Memory B cell (primary cell): ENCODE measurements around the gene IGFL2.

Source experiments
- ATAC-seq: fragments of 150-1000 bp; cut with Tn5 transposase; 2 replicates; pipeline ENCODE4 v1.10.0; 2021; ENCODE audit warnings: low read depth, mild to moderate bottlenecking, moderate library complexity
- DNase-seq, 2 donors: peaks; one replicate each; pipeline ENCODE4 v3.0.0; 2022; ENCODE audit warnings: low spot score in 2 of 2
- H3K27ac Mint-ChIP-seq: one replicate; pipeline ENCODE4 v1.8.0; 2022; ENCODE audit warnings: mild to moderate bottlenecking, moderate library complexity, mixed read lengths
- H3K27me3 Mint-ChIP-seq: one replicate; pipeline ENCODE4 v1.8.0; 2022; ENCODE audit warnings: mixed read lengths
- H3K36me3 Mint-ChIP-seq: one replicate; pipeline ENCODE4 v1.8.0; 2022; ENCODE audit warnings: mild to moderate bottlenecking, mixed read lengths
- H3K4me1 Mint-ChIP-seq: one replicate; pipeline ENCODE4 v1.8.0; 2022; ENCODE audit warnings: mixed read lengths
- H3K4me3 Mint-ChIP-seq: one replicate; pipeline ENCODE4 v1.8.0; 2022; ENCODE audit warnings: mild to moderate bottlenecking, moderate library complexity, mixed read lengths
- H3K9me3 Mint-ChIP-seq: one replicate; pipeline ENCODE4 v1.8.0; 2022; ENCODE audit warnings: mixed read lengths

IGFL2 gene

DNA sequence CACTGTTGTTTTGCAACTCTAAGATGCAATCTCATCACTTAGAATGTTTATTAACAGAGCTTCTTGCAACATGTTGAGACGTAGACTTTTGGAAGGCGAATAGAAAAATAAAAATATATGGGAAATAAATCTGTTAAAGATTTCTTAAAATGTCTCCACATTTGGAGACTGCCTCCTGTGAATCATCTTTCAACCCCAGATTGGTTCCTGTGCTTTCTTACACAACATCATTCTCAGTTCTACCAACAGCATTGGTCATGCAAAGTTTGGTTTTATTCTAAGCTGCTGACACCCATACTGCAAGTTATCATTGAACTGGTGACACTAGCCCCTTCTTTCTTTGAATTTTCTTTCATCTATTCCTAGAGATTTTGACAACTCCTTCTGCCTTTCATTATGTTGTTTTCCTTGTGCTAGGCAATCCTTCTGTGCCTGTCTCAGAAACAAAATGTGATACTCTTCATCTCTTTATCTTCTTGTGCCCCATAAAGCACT lies 21.9 kb upstream of the IGFL2 start:
- H3K36me3 Mint-ChIP-seq: peaks cover 2% of the 10 kb centered on the region

GRCh38 chr19:46131485-46132143 lies 16.4 kb upstream of the IGFL2 start:
- H3K4me3 Mint-ChIP-seq: no peak overlapping the region
- ATAC-seq (no peak), DNase-seq (no peak)
- H3K27me3 Mint-ChIP-seq: peaks cover 28% of the 10 kb centered on the region
- H3K27ac Mint-ChIP-seq: no peak overlapping the region
- H3K9me3 Mint-ChIP-seq: peaks cover 4% of the 10 kb centered on the region
- H3K36me3 Mint-ChIP-seq: peaks cover 3% of the 10 kb centered on the region
- H3K4me1 Mint-ChIP-seq: no peaks in the 10 kb centered on the region

More for the DNA sequence above, 21.9 kb upstream of the IGFL2 start:
- Mint-ChIP-seq H3K4me3 (no peak overlapping the region), H3K27ac (no peak overlapping the region), H3K4me1 (no peaks in the 10 kb centered on the region), H3K9me3 (peaks cover 4% of the 10 kb centered on the region), H3K27me3 (peaks cover 19% of the 10 kb centered on the region)
- no peak for DNase-seq
- ATAC-seq: no peak

DNA sequence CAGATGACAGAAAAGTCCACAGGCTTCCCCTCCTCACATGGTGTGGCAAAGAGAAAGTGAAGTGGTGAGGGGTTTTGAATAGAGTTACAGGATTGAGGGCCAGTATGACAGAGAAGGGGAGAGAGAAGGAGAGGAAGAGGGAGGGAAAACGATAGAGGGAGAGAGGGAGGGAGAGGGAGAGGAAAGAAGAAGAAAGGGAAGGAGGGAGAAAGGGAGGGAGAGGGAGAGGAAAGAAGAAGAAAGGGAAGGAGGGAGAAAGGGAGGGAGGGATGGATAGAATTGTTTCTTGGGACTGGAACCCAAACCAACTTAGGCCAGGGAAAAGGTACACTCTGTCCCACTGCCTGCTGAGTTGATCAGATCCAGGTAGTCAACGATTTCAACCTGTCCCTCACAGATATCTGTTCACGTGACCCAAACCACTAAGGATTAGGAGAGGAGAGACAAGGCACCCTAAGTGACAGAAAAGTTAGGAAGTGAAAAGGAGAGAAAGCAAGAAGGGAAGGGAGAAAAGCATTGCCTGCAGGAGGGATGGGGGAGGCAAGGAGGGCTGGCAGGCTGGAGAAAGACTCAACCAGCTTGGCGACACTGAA lies 15.4 kb upstream of the IGFL2 start:
- no peak overlapping the region for H3K27ac Mint-ChIP-seq
- ATAC-seq (no peak), DNase-seq (no peak)
- H3K4me3 Mint-ChIP-seq: no peak overlapping the region
- peaks cover 23% of the 10 kb centered on the region for H3K27me3 Mint-ChIP-seq
- H3K36me3 Mint-ChIP-seq: peaks cover 3% of the 10 kb centered on the region
- H3K9me3 Mint-ChIP-seq: peaks cover 4% of the 10 kb centered on the region
- H3K4me1 Mint-ChIP-seq: no peaks in the 10 kb centered on the region

DNA sequence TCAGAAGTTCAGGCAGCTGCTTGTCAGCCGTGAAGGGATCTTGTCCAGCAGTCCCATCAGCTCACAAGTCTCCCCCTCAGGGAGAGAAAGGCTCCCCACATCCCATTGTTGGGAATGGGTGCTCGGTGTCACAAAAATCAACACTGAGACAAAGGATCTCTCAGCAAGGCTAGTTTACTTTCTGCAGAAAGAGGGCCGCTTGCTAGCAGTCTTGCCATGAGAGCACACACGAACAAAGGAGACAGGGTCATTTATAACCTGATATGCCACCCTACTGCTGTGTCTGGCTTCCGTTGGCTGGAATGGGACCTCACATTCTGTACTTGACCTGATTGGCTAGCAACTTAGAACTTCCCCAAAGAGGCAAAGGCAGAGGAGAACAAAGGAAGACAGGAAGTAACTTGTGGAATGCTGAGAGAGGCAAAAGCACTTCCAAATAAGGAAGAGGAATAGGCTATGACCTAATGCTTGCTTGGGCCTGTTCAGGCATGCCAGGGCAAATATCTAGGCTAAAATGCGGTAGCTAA lies 14.9 kb upstream of the IGFL2 start:
- no peaks in the 10 kb centered on the region for H3K4me1 Mint-ChIP-seq
- peaks cover 3% of the 10 kb centered on the region for H3K36me3 Mint-ChIP-seq
- H3K9me3 Mint-ChIP-seq: peaks cover 4% of the 10 kb centered on the region
- ATAC-seq (no peak), DNase-seq (no peak)
- H3K4me3 Mint-ChIP-seq: no peak overlapping the region
- no peak overlapping the region for H3K27ac Mint-ChIP-seq
- H3K27me3 Mint-ChIP-seq: peaks cover 23% of the 10 kb centered on the region

DNA sequence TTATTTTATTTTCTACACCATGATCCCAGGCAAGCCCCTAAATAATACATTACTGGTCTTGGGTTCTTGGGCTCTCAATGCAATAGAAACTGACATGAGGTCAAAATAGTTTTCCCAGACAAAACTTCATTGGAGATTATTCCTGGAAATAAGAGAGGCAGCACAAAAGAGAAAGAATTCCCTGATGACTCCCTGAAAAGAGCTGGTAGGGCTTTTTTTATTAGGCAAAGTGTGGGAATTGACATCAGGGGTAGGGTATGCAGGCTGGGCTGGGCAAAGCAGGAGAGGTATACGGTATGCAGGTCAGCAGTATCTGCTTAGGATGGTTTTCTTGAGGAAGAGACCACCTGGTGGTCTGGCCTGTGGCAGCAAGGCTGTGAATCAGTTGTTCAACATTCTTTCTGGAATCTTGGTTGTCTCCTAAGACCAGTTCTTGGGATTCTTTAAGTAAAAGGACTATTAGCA lies 14.2 kb upstream of the IGFL2 start:
- Mint-ChIP-seq H3K27me3 (peaks cover 26% of the 10 kb centered on the region), H3K27ac (no peak overlapping the region), H3K36me3 (peaks cover 3% of the 10 kb centered on the region), H3K4me1 (no peaks in the 10 kb centered on the region), H3K9me3 (peaks cover 4% of the 10 kb centered on the region), H3K4me3 (no peak overlapping the region)
- no peak for DNase-seq
- no peak for ATAC-seq

- ATAC-seq: no peak
- Mint-ChIP-seq H3K4me3 (no peak overlapping the region), H3K27me3 (peaks cover 22% of the 10 kb centered on the region), H3K27ac (no peak overlapping the region), H3K9me3 (peaks cover 1% of the 10 kb centered on the region), H3K4me1 (no peaks in the 10 kb centered on the region), H3K36me3 (peaks cover 1% of the 10 kb centered on the region)
- no peak for DNase-seq
Observed at GRCh38 chr19:46134527-46134926, 13.5 kb upstream of the IGFL2 start.

GRCh38 chr19:46137915-46138473 lies 10.0 kb upstream of the IGFL2 start:
- peaks cover 18% of the 10 kb centered on the region for H3K27me3 Mint-ChIP-seq
- H3K4me1 Mint-ChIP-seq: no peaks in the 10 kb centered on the region
- no peaks in the 10 kb centered on the region for H3K36me3 Mint-ChIP-seq
- H3K27ac Mint-ChIP-seq: no peak overlapping the region
- DNase-seq: no peak
- ATAC-seq: no peak
- no peaks in the 10 kb centered on the region for H3K9me3 Mint-ChIP-seq
- no peak overlapping the region for H3K4me3 Mint-ChIP-seq

DNA sequence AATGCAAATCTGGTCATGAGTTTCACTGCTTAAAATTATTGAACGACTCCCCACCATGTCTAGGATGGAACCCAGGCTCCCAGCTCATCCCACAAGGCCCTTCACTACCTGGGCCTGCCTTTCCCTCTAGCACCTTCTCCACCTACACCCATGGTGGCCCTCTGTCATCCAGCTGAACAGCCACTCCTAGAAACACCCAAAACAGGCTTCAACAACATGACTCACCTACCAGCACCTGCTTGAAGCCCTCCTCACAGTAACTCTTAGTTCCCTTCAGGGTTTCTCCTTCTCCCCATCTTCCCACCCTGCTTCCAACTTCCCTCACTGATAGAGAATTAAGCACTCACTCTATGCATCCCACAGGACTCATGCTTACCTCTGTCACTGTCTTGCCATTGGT lies 6.6 kb upstream of the IGFL2 start:
- Mint-ChIP-seq H3K9me3 (no peaks in the 10 kb centered on the region), H3K4me1 (no peaks in the 10 kb centered on the region), H3K4me3 (no peak overlapping the region), H3K27me3 (peaks cover 13% of the 10 kb centered on the region), H3K27ac (no peak overlapping the region), H3K36me3 (no peaks in the 10 kb centered on the region)
- DNase-seq: no peak
- ATAC-seq: no peak

GRCh38 chr19:46142294-46142693 lies 5.7 kb upstream of the IGFL2 start:
- ATAC-seq: no peak

DNA sequence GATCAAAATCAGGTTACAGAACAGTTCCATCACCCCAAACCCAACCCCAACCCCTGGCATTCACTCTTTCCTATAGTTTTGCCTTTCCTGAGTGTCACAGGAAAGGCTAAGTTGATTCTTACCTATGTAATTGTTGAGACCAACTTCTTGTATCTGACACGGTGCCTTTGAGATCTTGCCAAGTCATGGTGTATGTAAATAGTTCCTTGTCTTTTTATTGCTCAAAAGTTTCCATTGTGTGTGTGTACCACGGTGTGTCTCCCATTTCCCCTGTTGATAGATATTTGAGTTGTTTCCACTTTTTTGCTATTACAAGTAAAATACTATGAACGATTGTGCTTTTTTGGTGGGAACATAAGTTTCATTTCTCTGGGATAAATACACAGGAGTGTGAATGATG lies 3.3 kb upstream of the IGFL2 start:
- no peak for ATAC-seq
- DNase-seq: no peak
- no peaks in the 10 kb centered on the region for H3K9me3 Mint-ChIP-seq
- H3K27me3 Mint-ChIP-seq: peaks cover 10% of the 10 kb centered on the region
- no peak overlapping the region for H3K4me3 Mint-ChIP-seq
- H3K36me3 Mint-ChIP-seq: no peaks in the 10 kb centered on the region
- no peaks in the 10 kb centered on the region for H3K4me1 Mint-ChIP-seq
- no peak overlapping the region for H3K27ac Mint-ChIP-seq

More at GRCh38 chr19:46142294-46142693, 5.7 kb upstream of the IGFL2 start:
- no peaks in the 10 kb centered on the region for H3K9me3 Mint-ChIP-seq
- no peaks in the 10 kb centered on the region for H3K36me3 Mint-ChIP-seq
- no peak overlapping the region for H3K4me3 Mint-ChIP-seq
- no peak overlapping the region for H3K27ac Mint-ChIP-seq
- peaks cover 13% of the 10 kb centered on the region for H3K27me3 Mint-ChIP-seq
- no peaks in the 10 kb centered on the region for H3K4me1 Mint-ChIP-seq
- no peak for DNase-seq

- Mint-ChIP-seq H3K4me3 (no peak overlapping the region), H3K27me3 (peaks cover 11% of the 10 kb centered on the region), H3K4me1 (no peaks in the 10 kb centered on the region), H3K27ac (no peak overlapping the region), H3K9me3 (no peaks in the 10 kb centered on the region), H3K36me3 (no peaks in the 10 kb centered on the region)
- no peak for DNase-seq
- no peak for ATAC-seq
Observed at GRCh38 chr19:46147166-46147740, 785 bp upstream of the IGFL2 start.

- DNase-seq (no peak), ATAC-seq (no peak)
- Mint-ChIP-seq H3K27me3 (peaks cover 16% of the 10 kb centered on the region), H3K4me3 (no peak overlapping the region), H3K27ac (no peak overlapping the region), H3K36me3 (no peaks in the 10 kb centered on the region), H3K4me1 (no peaks in the 10 kb centered on the region), H3K9me3 (no peaks in the 10 kb centered on the region)
Observed at GRCh38 chr19:46150606-46151005, 2.6 kb downstream of the IGFL2 start.

GRCh38 chr19:46155237-46155636 lies 7.2 kb downstream of the IGFL2 start:
- ATAC-seq: no peak
- no peak overlapping the region for H3K27ac Mint-ChIP-seq
- no peak for DNase-seq
- H3K27me3 Mint-ChIP-seq: peaks cover 23% of the 10 kb centered on the region
- no peaks in the 10 kb centered on the region for H3K4me1 Mint-ChIP-seq
- H3K36me3 Mint-ChIP-seq: no peaks in the 10 kb centered on the region
- no peak overlapping the region for H3K4me3 Mint-ChIP-seq
- H3K9me3 Mint-ChIP-seq: peaks cover 2% of the 10 kb centered on the region
